Suppressor macrophage (primary cell): ENCODE measurements around the gene COL20A1.
"Not testable (repeated sequence)": the region's sequence is repeated elsewhere in the genome, so short reads cannot be mapped to it uniquely, and the experiment has no call there.

Experiments
- DNase-seq, 4 experiments: peaks; one replicate each; pipeline ENCODE4 v3.0.0-alpha.2; 2020 to 2022

The COL20A1 gene

GRCh38 chr20:63335711-63336110 is 42.7 kb downstream of the COL20A1 start:
- DNase-seq, result no peak

- no peak for DNase-seq
These were observed 43.3 kb downstream of the COL20A1 start for GRCh38 chr20:63336232-63336752.

DNA sequence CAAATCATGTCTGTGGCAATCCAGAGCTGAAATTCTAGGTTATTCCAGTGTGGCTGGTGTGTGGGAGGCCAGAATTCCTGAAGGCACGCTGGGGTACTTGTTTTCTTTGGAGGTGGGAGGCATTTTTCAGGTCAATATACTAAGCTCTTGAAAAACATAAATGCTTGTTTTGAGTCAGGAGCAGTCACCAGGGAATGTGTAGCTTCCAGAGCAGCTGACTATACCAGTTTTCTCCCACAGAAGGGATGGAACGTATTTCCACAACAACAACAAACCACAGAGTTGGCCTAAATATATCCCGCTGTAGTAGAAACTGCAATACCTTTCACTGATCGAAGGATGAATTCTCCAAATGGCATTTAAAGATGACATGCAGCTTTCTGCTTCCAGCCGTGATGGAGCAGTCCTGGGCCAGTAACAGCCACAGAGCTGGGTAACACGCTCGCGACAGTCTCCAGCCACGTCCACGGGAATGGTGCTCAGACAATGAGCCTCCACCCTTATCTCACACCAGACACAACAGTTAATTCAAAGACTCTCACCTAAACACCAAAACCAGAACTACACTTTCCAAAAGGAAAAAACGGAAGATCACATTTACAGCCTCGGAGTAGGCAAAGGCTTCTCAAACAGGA is 44.9 kb downstream of the COL20A1 start:
- no peak for DNase-seq

GRCh38 chr20:63339154-63340094 is 46.4 kb downstream of the COL20A1 start:
- DNase-seq, result not testable (repeated sequence)

- DNase-seq, result not testable (repeated sequence)
These were observed 47.2 kb downstream of the COL20A1 start for GRCh38 chr20:63340158-63340688.

DNA sequence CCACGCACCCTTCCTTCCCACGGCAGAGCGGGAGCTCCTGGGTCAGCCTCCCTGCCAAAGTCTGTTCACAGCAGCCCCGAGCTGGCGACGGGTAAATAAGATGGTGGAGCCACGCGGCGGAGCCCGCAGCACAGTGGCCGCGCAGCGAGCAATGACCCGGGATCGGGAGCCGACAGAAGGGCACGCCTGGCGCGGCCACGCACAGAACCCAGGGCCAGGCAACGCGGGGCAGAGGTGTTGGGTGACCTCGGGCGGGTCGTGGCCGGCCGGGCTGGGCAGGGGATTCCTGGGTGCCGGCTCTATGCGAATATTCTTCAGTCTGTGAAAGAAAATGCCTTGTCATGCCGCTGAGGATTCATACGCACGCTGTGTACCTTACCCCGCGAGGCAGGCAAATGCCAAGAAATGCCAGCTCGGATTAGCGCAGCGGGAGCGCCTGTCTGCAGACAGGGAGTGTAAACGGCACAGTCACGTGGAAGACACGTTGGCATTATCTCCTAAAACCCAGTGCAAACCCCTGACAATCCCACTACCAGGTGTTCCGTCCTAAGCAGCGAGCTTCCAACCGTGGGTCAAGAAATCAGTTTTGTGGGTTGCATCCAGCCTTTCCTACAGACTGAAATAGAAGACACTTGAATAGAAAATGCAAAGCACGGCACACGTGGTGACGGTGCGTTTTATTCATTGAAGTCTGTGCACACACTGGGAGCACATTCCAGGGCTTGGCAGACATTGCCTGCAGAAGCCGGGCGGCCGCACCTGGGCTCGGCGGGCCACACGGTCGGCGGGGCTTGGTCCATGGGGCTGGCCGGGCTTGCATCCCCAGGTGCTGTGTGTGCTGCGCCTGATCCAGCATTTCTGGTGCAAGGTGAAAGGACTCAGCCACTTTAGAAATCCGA is 49.8 kb downstream of the COL20A1 start:
- DNase-seq, result no peak

DNA sequence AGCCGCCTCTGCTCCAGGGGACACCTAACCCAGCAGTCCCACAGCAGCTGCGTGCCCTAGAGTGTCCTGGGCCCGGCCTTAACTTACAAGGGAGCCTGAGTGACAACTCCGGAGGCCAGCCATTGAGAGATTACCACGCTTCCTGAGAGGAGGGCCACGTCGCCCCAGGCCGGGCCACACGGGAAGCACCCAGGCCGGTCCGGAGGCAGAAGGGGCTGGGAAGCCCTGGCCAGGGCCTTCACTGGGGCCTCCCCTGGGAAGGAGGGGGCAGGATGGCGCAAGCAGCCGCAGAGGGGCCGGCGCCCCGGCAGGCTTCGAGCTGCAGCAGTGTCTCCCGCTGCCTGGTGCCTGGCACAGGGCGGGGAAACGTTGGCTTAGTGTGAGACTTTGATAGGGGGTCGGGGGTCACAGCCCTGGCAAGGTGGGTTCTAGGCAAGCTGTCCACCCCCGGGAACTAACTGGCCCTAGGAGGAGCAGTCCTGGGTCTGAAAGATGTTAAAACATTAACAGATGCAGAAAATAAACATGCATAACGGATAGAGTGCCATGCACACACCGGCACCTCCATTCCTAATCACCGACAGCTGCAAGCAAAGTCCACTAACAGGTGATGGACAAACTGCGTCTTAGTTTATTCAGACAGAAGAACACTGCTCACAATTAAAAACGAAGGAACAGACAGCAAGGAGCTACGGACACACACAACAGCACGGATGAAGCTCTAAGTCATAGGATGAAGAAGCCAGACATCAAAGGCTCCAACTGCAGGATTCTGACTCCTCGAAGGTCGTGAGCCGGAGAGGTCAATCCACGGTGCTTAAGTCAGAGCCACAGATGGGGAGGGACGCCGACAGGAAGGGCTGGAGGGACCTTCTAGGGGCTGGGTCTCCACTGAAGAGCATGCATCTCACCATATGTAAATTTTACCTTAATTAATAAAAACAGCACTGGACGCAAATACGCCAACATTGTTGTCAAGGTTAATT is 50.8 kb downstream of the COL20A1 start:
- DNase-seq, result no peak

DNA sequence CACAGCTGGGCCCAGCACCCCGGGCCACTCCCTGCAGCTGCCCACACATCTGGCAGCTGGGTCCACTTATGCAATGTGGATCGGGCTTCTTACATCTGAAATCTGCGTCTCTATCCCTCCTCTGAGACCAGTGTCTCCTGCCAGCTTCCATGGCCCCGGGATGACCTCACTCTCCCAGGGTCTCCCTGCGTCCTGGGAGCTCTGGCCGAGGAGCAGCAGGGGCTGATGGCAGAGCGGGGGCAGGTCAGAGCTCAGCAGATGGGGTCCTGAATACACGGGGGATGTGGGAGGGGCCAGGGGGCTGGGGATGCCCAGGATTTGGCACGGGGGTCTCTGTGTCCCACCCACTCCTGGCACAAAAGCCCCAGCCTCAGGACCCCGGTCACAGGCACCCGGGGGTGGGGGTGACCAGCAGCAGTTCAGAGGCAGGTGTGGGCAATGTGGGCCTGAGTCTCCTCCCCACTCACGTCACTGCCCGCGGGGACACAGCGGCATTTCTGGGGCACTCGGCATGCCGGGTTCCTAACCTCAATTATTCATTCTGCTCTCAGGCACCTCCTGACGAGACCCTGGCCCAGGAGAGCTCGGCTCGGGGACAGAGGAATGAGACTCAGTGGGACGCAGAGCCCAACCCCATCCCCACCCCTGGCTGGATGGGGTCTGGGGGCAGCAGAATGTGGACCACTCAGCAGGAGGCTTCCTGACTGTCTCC is 51.8 kb downstream of the COL20A1 start:
- no peak for DNase-seq

GRCh38 chr20:63345328-63346100 is 52.5 kb downstream of the COL20A1 start:
- no peak for DNase-seq

- DNase-seq, result no peak
These were observed 53.4 kb downstream of the COL20A1 start for GRCh38 chr20:63346131-63347080.

- no peak for DNase-seq
These were observed 54.2 kb downstream of the COL20A1 start for GRCh38 chr20:63347081-63347741.

DNA sequence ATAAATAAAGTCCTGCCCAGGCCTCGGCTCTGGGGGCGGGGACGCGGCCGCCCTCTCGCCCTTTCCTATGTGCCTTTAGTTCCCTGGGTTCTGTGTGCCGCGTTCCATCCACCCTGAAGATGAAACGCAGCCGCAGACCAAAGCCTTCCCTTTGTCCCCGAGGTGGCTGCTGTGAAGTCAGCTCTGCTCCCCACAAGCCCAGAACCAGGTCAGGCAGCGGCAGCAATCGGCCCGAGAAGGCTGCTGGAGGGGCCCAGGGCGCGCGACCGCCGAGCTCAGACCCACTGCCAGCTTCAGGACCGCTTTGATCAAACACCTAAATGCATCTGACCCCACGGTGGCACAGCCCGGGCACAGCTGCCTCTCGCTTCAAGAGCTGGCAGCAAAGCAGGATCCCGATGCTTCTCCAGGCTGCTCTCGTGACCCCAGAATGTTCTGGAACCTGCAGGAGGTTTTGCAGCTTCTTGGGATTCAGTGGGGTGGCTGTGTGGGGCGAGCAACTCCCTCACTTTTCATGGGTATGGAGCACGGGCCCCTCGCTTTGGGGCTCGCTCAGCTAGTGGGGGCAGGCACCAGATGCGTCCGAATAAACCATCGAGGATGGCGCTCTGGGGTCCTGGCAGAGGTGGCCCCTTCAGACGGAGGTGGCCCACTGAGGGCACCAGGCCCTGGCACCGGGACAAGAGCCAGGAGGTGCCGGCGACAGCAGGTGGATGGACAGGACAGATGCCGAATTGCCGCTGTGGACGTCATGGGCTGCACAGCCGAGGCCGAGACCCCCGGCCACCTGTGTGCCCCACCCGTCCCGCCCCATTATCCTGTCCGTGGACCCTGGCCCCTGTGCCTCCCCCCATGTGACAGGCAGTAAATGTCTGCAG is 55.2 kb downstream of the COL20A1 start:
- no peak for DNase-seq

GRCh38 chr20:63348828-63349515 is 56.0 kb downstream of the COL20A1 start:
- DNase-seq, result no peak

DNA sequence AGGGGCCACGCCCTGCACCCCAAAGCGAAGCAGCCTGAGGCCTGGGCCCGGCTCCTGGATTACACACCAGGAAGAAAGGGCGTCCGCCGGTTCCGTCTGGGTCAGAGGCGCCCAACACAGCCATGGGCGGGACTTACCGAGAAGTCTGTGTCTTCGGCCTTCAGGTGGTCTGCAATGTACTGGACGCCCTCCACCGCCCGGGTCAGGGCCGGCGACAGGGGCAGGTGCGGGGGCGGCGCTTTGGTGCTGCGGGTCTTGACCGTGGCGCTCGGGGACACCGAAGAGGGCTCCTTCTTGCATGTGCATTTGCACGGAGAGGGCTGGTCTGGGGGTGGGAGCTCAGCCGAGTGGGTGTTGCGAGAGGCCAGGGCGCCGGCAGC is 56.5 kb downstream of the COL20A1 start:
- DNase-seq, result no peak

GRCh38 chr20:63350196-63350595 is 57.2 kb downstream of the COL20A1 start:
- no peak for DNase-seq
